PC-9 (cell line): Measurements from ENCODE around the gene COL21A1.

Source experiments
- CTCF ChIP-seq: fragments of 200-600 bp; sonication (generic); conservative IDR thresholded peaks from 2 replicates; pipeline ENCODE4 v1.6.1; 2017; ENCODE audit warnings: mixed run types, antibody characterized with exemption, mild to moderate bottlenecking, moderate library complexity
- EZH2 ChIP-seq: fragments of 200-600 bp; sonication (generic); IDR thresholded peaks from 2 replicates; pipeline ENCODE4 v1.8.0; 2017; ENCODE audit warnings: antibody characterized with exemption, low read depth

- TF ChIP-seq CTCF, result no peak
- no peak for TF ChIP-seq EZH2
Measured at GRCh38 chr6:56255349-56255748, 8.0 kb upstream of the COL21A1 start.
